ENCODE results near the gene STARD3NL.

GRCh38 chr7:38223306-38223705 lies 45.3 kb downstream of the STARD3NL start:
- TF ChIP-seq ATF1 (CRISPR knock-in tag; IDR thresholded peaks at IDR 0.05): no peak
- TF ChIP-seq ELF4 (CRISPR knock-in tag; IDR thresholded peaks at IDR 0.05; ENCODE audit: borderline replicate concordance): no peak
- TF ChIP-seq MZF1 (CRISPR knock-in tag; IDR thresholded peaks at IDR 0.05; ENCODE audit: borderline replicate concordance): no peak
- TF ChIP-seq HDAC6 (IDR thresholded peaks at IDR 0.05; ENCODE audit: low read depth, low read length): no peak
- TF ChIP-seq EZH2 (conservative IDR thresholded peaks at IDR 0.05; ENCODE audit: low read depth, low read length): no peak
- no peak for TF ChIP-seq NFIC (IDR thresholded peaks at IDR 0.05; ENCODE audit: low read length)
- no peak for TF ChIP-seq PHF20 (CRISPR knock-in tag; IDR thresholded peaks at IDR 0.05)
- TF ChIP-seq, protein P1, sequence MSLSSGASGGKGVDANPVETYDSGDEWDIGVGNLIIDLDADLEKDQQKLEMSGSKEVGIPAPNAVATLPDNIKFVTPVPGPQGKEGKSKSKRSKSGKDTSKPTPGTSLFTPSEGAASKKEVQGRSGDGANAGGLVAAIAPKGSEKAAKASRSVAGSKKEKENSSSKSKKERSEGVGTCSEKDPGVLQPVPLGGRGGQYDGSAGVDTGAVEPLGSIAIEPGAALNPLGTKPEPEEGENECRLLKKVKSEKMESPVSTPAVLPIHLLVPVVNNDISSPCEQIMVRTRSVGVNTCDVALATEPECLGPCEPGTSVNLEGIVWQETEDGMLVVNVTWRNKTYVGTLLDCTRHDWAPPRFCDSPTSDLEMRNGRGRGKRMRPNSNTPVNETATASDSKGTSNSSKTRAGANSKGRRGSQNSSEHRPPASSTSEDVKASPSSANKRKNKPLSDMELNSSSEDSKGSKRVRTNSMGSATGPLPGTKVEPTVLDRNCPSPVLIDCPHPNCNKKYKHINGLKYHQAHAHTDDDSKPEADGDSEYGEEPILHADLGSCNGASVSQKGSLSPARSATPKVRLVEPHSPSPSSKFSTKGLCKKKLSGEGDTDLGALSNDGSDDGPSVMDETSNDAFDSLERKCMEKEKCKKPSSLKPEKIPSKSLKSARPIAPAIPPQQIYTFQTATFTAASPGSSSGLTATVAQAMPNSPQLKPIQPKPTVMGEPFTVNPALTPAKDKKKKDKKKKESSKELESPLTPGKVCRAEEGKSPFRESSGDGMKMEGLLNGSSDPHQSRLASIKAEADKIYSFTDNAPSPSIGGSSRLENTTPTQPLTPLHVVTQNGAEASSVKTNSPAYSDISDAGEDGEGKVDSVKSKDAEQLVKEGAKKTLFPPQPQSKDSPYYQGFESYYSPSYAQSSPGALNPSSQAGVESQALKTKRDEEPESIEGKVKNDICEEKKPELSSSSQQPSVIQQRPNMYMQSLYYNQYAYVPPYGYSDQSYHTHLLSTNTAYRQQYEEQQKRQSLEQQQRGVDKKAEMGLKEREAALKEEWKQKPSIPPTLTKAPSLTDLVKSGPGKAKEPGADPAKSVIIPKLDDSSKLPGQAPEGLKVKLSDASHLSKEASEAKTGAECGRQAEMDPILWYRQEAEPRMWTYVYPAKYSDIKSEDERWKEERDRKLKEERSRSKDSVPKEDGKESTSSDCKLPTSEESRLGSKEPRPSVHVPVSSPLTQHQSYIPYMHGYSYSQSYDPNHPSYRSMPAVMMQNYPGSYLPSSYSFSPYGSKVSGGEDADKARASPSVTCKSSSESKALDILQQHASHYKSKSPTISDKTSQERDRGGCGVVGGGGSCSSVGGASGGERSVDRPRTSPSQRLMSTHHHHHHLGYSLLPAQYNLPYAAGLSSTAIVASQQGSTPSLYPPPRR (CRISPR knock-in tag; IDR thresholded peaks at IDR 0.05; ENCODE audit: borderline replicate concordance): no peak
- TF ChIP-seq, protein P2, sequence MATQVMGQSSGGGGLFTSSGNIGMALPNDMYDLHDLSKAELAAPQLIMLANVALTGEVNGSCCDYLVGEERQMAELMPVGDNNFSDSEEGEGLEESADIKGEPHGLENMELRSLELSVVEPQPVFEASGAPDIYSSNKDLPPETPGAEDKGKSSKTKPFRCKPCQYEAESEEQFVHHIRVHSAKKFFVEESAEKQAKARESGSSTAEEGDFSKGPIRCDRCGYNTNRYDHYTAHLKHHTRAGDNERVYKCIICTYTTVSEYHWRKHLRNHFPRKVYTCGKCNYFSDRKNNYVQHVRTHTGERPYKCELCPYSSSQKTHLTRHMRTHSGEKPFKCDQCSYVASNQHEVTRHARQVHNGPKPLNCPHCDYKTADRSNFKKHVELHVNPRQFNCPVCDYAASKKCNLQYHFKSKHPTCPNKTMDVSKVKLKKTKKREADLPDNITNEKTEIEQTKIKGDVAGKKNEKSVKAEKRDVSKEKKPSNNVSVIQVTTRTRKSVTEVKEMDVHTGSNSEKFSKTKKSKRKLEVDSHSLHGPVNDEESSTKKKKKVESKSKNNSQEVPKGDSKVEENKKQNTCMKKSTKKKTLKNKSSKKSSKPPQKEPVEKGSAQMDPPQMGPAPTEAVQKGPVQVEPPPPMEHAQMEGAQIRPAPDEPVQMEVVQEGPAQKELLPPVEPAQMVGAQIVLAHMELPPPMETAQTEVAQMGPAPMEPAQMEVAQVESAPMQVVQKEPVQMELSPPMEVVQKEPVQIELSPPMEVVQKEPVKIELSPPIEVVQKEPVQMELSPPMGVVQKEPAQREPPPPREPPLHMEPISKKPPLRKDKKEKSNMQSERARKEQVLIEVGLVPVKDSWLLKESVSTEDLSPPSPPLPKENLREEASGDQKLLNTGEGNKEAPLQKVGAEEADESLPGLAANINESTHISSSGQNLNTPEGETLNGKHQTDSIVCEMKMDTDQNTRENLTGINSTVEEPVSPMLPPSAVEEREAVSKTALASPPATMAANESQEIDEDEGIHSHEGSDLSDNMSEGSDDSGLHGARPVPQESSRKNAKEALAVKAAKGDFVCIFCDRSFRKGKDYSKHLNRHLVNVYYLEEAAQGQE (IDR thresholded peaks at IDR 0.05; ENCODE audit: borderline replicate concordance in 1 of 2, low read depth in 1 of 2, low read length in 2 of 2): no peak
- TF ChIP-seq CTCF (CRISPR knock-in tag; IDR thresholded peaks at IDR 0.05): no peak
- TF ChIP-seq PCBP2 (optimal IDR thresholded peaks at IDR 0.05; ENCODE audit: low read depth, low read length, poor library complexity, severe bottlenecking): no peak
- TF ChIP-seq FOXM1 (CRISPR knock-in tag; IDR thresholded peaks at IDR 0.05): no peak
- TF ChIP-seq DR1 (CRISPR knock-in tag; IDR thresholded peaks at IDR 0.05): no peak
